PC-3 (cell line): Measurements from ENCODE around the gene C4orf50. TPM values are rescaled to one million over a fixed set of nuclear protein-coding genes. Genes with fewer than 3 reads are reported as not detected.

Experiments used
- ATAC-seq: fragments of 200-7000 bp; cut with Tn5 transposase; 2 replicates; pipeline ENCODE4 v1.9.1; 2020; ENCODE audit warnings: mild to moderate bottlenecking, moderate library complexity
- BruUV-seq: library from RNA; stranded (reverse); fragments of 400-500 nt; replicated peaks from 2 replicates; lab custom pipeline; 2021; lab: Mats Ljungman, UMichigan
- CTCF ChIA-PET: fragments of 300-600 bp; sonication (Branson Sonifier 250); formaldehyde crosslinking; loops from one replicate; lab custom pipeline; 2022; ENCODE audit warnings: antibody characterized with exemption; lab: Charles Lee
- POLR2A ChIA-PET: fragments of 300-600 bp; sonication (Branson Sonifier 250); formaldehyde crosslinking; loops from one replicate; lab custom pipeline; 2022; ENCODE audit warnings: antibody characterized with exemption; ENCODE audit not compliant: unreplicated experiment; lab: Charles Lee
- DNase-seq: peaks from one replicate; pipeline ENCODE4 v3.0.0-alpha.2; 2015
- H2AFZ ChIP-seq: fragments of 300-600 bp; sonication (generic); 2 replicates; pipeline ENCODE4 v1.6.0; 2016; ENCODE audit warnings: antibody characterized with exemption, low read length
- H3F3A ChIP-seq: fragments of 300-600 bp; sonication (generic); one replicate; pipeline ENCODE4 v1.6.0; 2017; ENCODE audit warnings: antibody characterized with exemption, low read length, control low read depth, mild to moderate bottlenecking; ENCODE audit not compliant: unreplicated experiment
- H3K27ac ChIP-seq: fragments of 300-600 bp; sonication (generic); 2 replicates; pipeline ENCODE4 v1.5.1; 2016; ENCODE audit warnings: mild to moderate bottlenecking, low read length
- H3K27me3 ChIP-seq: fragments of 300-600 bp; sonication (generic); 2 replicates; pipeline ENCODE4 v1.6.1; 2016; ENCODE audit warnings: low read length, mixed read lengths
- H3K36me3 ChIP-seq: fragments of 300-600 bp; sonication (generic); 2 replicates; pipeline ENCODE4 v1.6.1; 2016; ENCODE audit warnings: low read depth, mixed run types, low read length, mixed read lengths
- H3K4me1 ChIP-seq: fragments of 300-600 bp; sonication (generic); 2 replicates; pipeline ENCODE4 v1.5.1; 2016; ENCODE audit warnings: low read length; ENCODE audit not compliant: insufficient read depth
- H3K4me2 ChIP-seq: fragments of 300-600 bp; sonication (generic); 2 replicates; pipeline ENCODE4 v1.6.0; 2016; ENCODE audit warnings: low read length
- H3K4me3 ChIP-seq: fragments of 300-600 bp; sonication (generic); 2 replicates; pipeline ENCODE4 v1.5.1; 2016; ENCODE audit warnings: mild to moderate bottlenecking, low read length, mixed read lengths
- H3K79me2 ChIP-seq: fragments of 300-600 bp; sonication (generic); 2 replicates; pipeline ENCODE4 v1.6.1; 2017; ENCODE audit warnings: low read length, mixed read lengths
- H3K9ac ChIP-seq: fragments of 300-600 bp; sonication (generic); 2 replicates; pipeline ENCODE4 v1.6.0; 2016; ENCODE audit warnings: mild to moderate bottlenecking, low read length
- H3K9me2 ChIP-seq: fragments of 300-600 bp; sonication (generic); replicated peaks from 2 replicates; pipeline ENCODE4 v1.6.1; 2016; ENCODE audit warnings: mixed run types, low read length, mixed read lengths
- H3K9me3 ChIP-seq: fragments of 300-600 bp; sonication (generic); 2 replicates; pipeline ENCODE4 v1.6.1; 2016; ENCODE audit warnings: low read length, mixed read lengths
- H4K20me1 ChIP-seq: fragments of 300-600 bp; sonication (generic); 2 replicates; pipeline ENCODE4 v1.6.1; 2016; ENCODE audit warnings: low read length, mixed read lengths
- EZH2 ChIP-seq: fragments of 300-600 bp; sonication (generic); IDR thresholded peaks from one replicate; pipeline ENCODE4 v1.6.1; 2017; ENCODE audit warnings: antibody characterized with exemption, mild to moderate bottlenecking, low read length; ENCODE audit not compliant: unreplicated experiment
- EZH2phosphoT487 ChIP-seq: fragments of 300-600 bp; sonication (generic); IDR thresholded peaks from 2 replicates; pipeline ENCODE4 v1.6.1; 2018; ENCODE audit warnings: mild to moderate bottlenecking, antibody characterized with exemption, low read length, borderline replicate concordance
- intact Hi-C: fragments of 100-400 bp; cut with micrococcal nuclease; formaldehyde crosslinking; loops from 2 replicates; pipeline ENCODE4 v1.9.0; 2023
- total RNA-seq: library from RNA; depleted of rRNA; stranded (reverse); fragments of >200 nt; gene quantifications from 2 replicates; pipeline ENCODE4 v1.2.3, GENCODE V29; 2014
- TF ChIP-seq, protein P1 (sequence below): fragments of 300-600 bp; sonication (generic); conservative IDR thresholded peaks from 2 replicates; pipeline ENCODE4 v1.5.1; 2017; ENCODE audit warnings: antibody characterized with exemption, low read depth, mild to moderate bottlenecking, low read length

Gene C4orf50
- total RNA-seq, 1 experiment from 2014 or later = not detected

DNA sequence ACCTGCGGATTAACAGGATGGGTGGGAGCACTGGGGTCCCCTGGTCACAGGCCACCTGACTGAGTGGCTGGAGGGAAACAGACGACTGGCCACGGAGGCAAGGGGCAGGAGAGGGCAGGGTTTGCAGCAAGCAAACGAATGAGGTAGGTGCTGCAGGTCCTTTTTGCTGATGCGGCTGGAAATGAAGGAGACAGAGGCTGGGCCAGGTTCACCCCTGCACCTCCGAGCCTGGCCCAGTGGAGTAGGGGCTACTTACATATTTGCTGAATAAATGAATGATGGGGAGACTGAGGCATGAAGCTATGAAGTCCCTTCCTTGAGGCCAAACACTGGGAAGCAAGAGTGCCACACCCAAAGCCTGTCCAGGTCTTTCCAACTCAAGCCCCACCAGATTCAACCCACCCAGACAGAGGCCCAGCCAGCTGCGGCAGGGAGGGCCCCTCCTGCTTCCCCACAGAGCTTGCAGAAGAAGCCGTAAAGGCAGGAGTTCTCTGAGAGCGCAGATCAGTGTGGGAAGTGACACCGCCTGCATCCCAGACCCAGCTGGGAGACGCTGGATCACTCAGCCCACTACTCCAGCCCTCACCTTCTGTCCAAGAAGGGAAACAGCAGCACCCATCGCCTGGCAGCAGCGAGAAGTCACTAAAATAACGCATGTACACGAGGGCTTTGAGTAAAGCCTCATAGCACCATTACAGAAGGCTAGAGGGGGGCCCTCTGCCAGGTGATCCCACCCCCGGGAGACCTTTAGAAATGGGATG is 36.1 kb upstream of the C4orf50 start:
- CTCF ChIA-PET = no interaction called here
- TF ChIP-seq, protein P1, sequence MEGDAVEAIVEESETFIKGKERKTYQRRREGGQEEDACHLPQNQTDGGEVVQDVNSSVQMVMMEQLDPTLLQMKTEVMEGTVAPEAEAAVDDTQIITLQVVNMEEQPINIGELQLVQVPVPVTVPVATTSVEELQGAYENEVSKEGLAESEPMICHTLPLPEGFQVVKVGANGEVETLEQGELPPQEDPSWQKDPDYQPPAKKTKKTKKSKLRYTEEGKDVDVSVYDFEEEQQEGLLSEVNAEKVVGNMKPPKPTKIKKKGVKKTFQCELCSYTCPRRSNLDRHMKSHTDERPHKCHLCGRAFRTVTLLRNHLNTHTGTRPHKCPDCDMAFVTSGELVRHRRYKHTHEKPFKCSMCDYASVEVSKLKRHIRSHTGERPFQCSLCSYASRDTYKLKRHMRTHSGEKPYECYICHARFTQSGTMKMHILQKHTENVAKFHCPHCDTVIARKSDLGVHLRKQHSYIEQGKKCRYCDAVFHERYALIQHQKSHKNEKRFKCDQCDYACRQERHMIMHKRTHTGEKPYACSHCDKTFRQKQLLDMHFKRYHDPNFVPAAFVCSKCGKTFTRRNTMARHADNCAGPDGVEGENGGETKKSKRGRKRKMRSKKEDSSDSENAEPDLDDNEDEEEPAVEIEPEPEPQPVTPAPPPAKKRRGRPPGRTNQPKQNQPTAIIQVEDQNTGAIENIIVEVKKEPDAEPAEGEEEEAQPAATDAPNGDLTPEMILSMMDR = no peak
- no peak for TF ChIP-seq EZH2phosphoT487
- no peak for TF ChIP-seq EZH2
- POLR2A ChIA-PET = no interaction called here
- Histone ChIP-seq H3K4me2 (no peak overlapping the region), H3K9me2 (no peaks in the 10 kb centered on the region), H3K4me1 (no peaks in the 10 kb centered on the region), H3K4me3 (no peak overlapping the region), H3K36me3 (no peaks in the 10 kb centered on the region), H3K9me3 (no peaks in the 10 kb centered on the region), H4K20me1 (no peaks in the 10 kb centered on the region), H3K79me2 (no peaks in the 10 kb centered on the region), H2AFZ (no peak overlapping the region), H3K27me3 (peaks cover 7% of the 10 kb centered on the region; the same call in 1 of the 2 replicates), H3K27ac (no peak overlapping the region), H3F3A (no peaks in the 10 kb centered on the region), H3K9ac (no peak overlapping the region)
- ATAC-seq (no peak), DNase-seq (no peak)
- intact Hi-C loops = no loop called here
- BruUV-seq = no TSS peak

DNA sequence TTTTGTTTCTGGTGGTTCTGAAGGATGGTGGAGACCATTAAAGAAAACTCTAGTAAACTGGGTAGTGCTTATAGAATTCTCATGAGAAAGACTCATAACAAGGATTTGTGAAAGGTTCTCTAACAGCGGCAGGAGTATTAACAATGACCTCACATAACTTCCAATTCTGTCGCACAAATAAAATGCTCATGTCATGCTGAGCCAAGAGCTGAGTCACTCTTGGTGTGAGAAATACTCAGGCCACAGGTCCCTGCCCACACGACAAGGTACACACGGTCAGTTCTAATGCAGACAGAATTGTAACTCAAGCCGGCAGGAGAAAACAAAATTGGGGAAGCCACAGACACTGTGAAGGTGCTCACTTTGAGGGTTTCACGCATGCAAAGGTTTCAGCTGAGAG is 34.4 kb upstream of the C4orf50 start:
- no peak for ATAC-seq
- Histone ChIP-seq H3K4me3 (no peak overlapping the region), H3K9ac (no peak overlapping the region), H3F3A (no peaks in the 10 kb centered on the region), H3K27ac (no peak overlapping the region), H3K4me1 (no peaks in the 10 kb centered on the region), H3K9me3 (no peaks in the 10 kb centered on the region), H4K20me1 (no peaks in the 10 kb centered on the region), H3K79me2 (no peaks in the 10 kb centered on the region), H2AFZ (no peak overlapping the region), H3K36me3 (no peaks in the 10 kb centered on the region), H3K4me2 (no peak overlapping the region), H3K27me3 (peaks cover 7% of the 10 kb centered on the region; the same call in 1 of the 2 replicates), H3K9me2 (no peaks in the 10 kb centered on the region)
- POLR2A ChIA-PET = no interaction called here
- intact Hi-C loops = no loop called here
- BruUV-seq = no TSS peak
- TF ChIP-seq, protein P1 = no peak
- no peak for TF ChIP-seq EZH2phosphoT487
- no peak for TF ChIP-seq EZH2
- DNase-seq = peak; percentile 13
- CTCF ChIA-PET = no interaction called here

DNA sequence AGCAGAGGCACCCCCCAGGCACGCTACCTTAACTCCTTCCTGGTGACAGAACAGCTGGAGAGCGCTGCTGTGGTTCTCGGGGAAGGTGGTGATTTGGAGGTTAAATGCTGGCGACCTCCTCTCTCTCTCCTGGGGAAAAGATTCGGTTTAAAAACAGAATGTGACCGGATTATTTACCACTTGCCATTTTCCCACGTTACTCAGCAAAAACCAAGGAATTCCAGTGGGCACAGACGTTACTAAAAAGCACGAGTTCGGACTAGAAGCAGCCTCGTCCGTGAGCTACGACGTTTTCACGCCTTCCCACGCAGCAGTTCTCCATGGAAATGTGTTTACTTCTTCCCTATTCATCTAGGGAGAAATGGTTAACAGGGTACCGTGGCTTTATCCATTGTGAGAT is 32.3 kb upstream of the C4orf50 start:
- Histone ChIP-seq H3K9me2 (no peaks in the 10 kb centered on the region), H3K79me2 (no peaks in the 10 kb centered on the region), H3K27me3 (peaks cover 7% of the 10 kb centered on the region; the same call in 1 of the 2 replicates), H3K4me2 (no peak overlapping the region), H2AFZ (no peak overlapping the region), H3K36me3 (no peaks in the 10 kb centered on the region), H4K20me1 (no peaks in the 10 kb centered on the region), H3F3A (no peaks in the 10 kb centered on the region), H3K27ac (no peak overlapping the region), H3K4me1 (no peaks in the 10 kb centered on the region), H3K9ac (no peak overlapping the region), H3K9me3 (no peaks in the 10 kb centered on the region), H3K4me3 (no peak overlapping the region)
- no peak for DNase-seq
- BruUV-seq = no TSS peak
- ChIA-PET POLR2A (no interaction called here), CTCF (no interaction called here)
- TF ChIP-seq EZH2phosphoT487 (no peak), EZH2 (no peak)
- TF ChIP-seq, protein P1 = no peak
- ATAC-seq = no peak
- intact Hi-C loops = no loop called here
